HEK293 (cell line): ENCODE measurements around the gene AXDND1.

Experiments
- CTCF ChIA-PET: fragments of 350-600 bp; formaldehyde crosslinking; extraction: SDS; loops from one replicate; lab custom pipeline; 2021; ENCODE audit warnings: antibody characterized with exemption; lab: Yijun Ruan, JAX
- POLR2A ChIA-PET: fragments of 300-600 bp; formaldehyde crosslinking; extraction: SDS; loops from one replicate; lab custom pipeline; 2020; ENCODE audit warnings: antibody characterized with exemption, inconsistent platforms; lab: Yijun Ruan, JAX
- H3K27ac ChIP-seq: fragments of 200-500 bp; sonication (Bioruptor generic); 2 replicates; pipeline ENCODE4 v1.5.1; 2014; ENCODE audit warnings: low read depth, low read length, control low read depth, inconsistent platforms; ENCODE audit errors: extremely low read depth
- H3K36me3 ChIP-seq, 2 experiments: fragments of 200-500 bp in 1 of 2; sonication (Bioruptor generic) in 1 of 2; 1 replicate in 1 of 2; 2 replicates in 1 of 2; pipeline ENCODE4 v1.5.1; 2014 to 2017; ENCODE audit warnings: inconsistent platforms in 2 of 2, low read length in 2 of 2; ENCODE audit not compliant: control insufficient read depth in 2 of 2, insufficient read depth in 1 of 2
- H3K4me1 ChIP-seq: fragments of 200-500 bp; sonication (Bioruptor generic); 2 replicates; pipeline ENCODE4 v1.5.1; 2014; ENCODE audit warnings: mild to moderate bottlenecking, low read length, inconsistent platforms; ENCODE audit not compliant: control insufficient read depth, insufficient read depth
- H3K4me3 ChIP-seq: 2 replicates; pipeline ENCODE4 v1.5.1; 2011; ENCODE audit warnings: low read depth, mild to moderate bottlenecking, control low read depth, low read length, moderate library complexity
- H3K9me3 ChIP-seq: fragments of 200-500 bp; sonication (Bioruptor generic); 2 replicates; pipeline ENCODE4 v1.5.1; 2014; ENCODE audit warnings: low read depth, low read length, inconsistent platforms; ENCODE audit not compliant: control insufficient read depth, insufficient read depth
- HIC1 ChIP-seq: fragments of 450-650 bp; formaldehyde crosslinking; IDR thresholded peaks from 2 replicates; pipeline ENCODE4 v1.5.1; 2016; ENCODE audit warnings: missing biosample characterization, missing genetic modification characterization
- MZF1 ChIP-seq: fragments of 450-650 bp; formaldehyde crosslinking; IDR thresholded peaks from 2 replicates; pipeline ENCODE4 v1.5.1; 2017; ENCODE audit warnings: missing biosample characterization, missing genetic modification characterization, borderline replicate concordance
- PRDM4 ChIP-seq: fragments of 450-650 bp; formaldehyde crosslinking; IDR thresholded peaks from 2 replicates; pipeline ENCODE4 v1.5.1; 2017; ENCODE audit warnings: missing biosample characterization, missing genetic modification characterization
- SP3 ChIP-seq: fragments of 450-650 bp; formaldehyde crosslinking; IDR thresholded peaks from 2 replicates; pipeline ENCODE4 v1.5.1; 2016; ENCODE audit warnings: missing biosample characterization, missing genetic modification characterization
- ZBTB1 ChIP-seq: fragments of 450-650 bp; formaldehyde crosslinking; IDR thresholded peaks from 2 replicates; pipeline ENCODE4 v1.5.1; 2016; ENCODE audit warnings: missing biosample characterization, missing genetic modification characterization
- ZFP69B ChIP-seq: fragments of 450-650 bp; formaldehyde crosslinking; IDR thresholded peaks from 2 replicates; pipeline ENCODE4 v1.5.1; 2016; ENCODE audit warnings: missing biosample characterization, missing genetic modification characterization
- ZNF112 ChIP-seq: fragments of 450-650 bp; formaldehyde crosslinking; IDR thresholded peaks from 2 replicates; pipeline ENCODE4 v1.5.0; 2017; ENCODE audit warnings: missing biosample characterization, missing genetic modification characterization
- ZNF133 ChIP-seq: fragments of 450-650 bp; formaldehyde crosslinking; IDR thresholded peaks from 2 replicates; pipeline ENCODE4 v1.5.1; 2016; ENCODE audit warnings: missing biosample characterization, missing genetic modification characterization
- ZNF155 ChIP-seq: fragments of 450-650 bp; formaldehyde crosslinking; IDR thresholded peaks from 2 replicates; pipeline ENCODE4 v1.5.1; 2016; ENCODE audit warnings: missing biosample characterization, missing genetic modification characterization
- ZNF16 ChIP-seq: fragments of 450-650 bp; formaldehyde crosslinking; IDR thresholded peaks from 2 replicates; pipeline ENCODE4 v1.5.1; 2016; ENCODE audit warnings: low read depth, missing biosample characterization, missing genetic modification characterization
- ZNF169 ChIP-seq: fragments of 450-650 bp; formaldehyde crosslinking; IDR thresholded peaks from 2 replicates; pipeline ENCODE4 v1.5.1; 2016; ENCODE audit warnings: missing biosample characterization, missing genetic modification characterization
- ZNF26 ChIP-seq: fragments of 450-650 bp; formaldehyde crosslinking; IDR thresholded peaks from 2 replicates; pipeline ENCODE4 v1.5.1; 2016; ENCODE audit warnings: missing biosample characterization, missing genetic modification characterization
- ZNF280C ChIP-seq: fragments of 450-650 bp; formaldehyde crosslinking; IDR thresholded peaks from 2 replicates; pipeline ENCODE4 v1.5.1; 2016; ENCODE audit warnings: missing biosample characterization, missing genetic modification characterization
- ZNF391 ChIP-seq: fragments of 450-650 bp; formaldehyde crosslinking; IDR thresholded peaks from 2 replicates; pipeline ENCODE4 v1.5.1; 2016; ENCODE audit warnings: low read depth, missing biosample characterization, missing genetic modification characterization, borderline replicate concordance
- ZNF501 ChIP-seq: fragments of 450-650 bp; formaldehyde crosslinking; IDR thresholded peaks from 2 replicates; pipeline ENCODE4 v1.5.1; 2016; ENCODE audit warnings: missing biosample characterization, missing genetic modification characterization
- ZNF544 ChIP-seq: fragments of 450-650 bp; formaldehyde crosslinking; IDR thresholded peaks from 2 replicates; pipeline ENCODE4 v1.5.0; 2017; ENCODE audit warnings: missing biosample characterization, missing genetic modification characterization
- ZNF645 ChIP-seq: fragments of 450-650 bp; formaldehyde crosslinking; IDR thresholded peaks from 2 replicates; pipeline ENCODE4; 2016; ENCODE audit warnings: missing biosample characterization, missing genetic modification characterization
- ZNF670 ChIP-seq: fragments of 450-650 bp; formaldehyde crosslinking; IDR thresholded peaks from 2 replicates; pipeline ENCODE4 v1.5.1; 2016; ENCODE audit warnings: missing biosample characterization, missing genetic modification characterization, low read depth
- ZNF76 ChIP-seq: fragments of 450-650 bp; formaldehyde crosslinking; IDR thresholded peaks from 2 replicates; pipeline ENCODE4; 2016; ENCODE audit warnings: low read depth, missing biosample characterization, missing genetic modification characterization, borderline replicate concordance
- ZNF777 ChIP-seq: fragments of 450-650 bp; formaldehyde crosslinking; IDR thresholded peaks from 2 replicates; pipeline ENCODE4 v1.5.1; 2017; ENCODE audit warnings: missing biosample characterization, missing genetic modification characterization, borderline replicate concordance
- ZNF843 ChIP-seq: fragments of 450-650 bp; formaldehyde crosslinking; IDR thresholded peaks from 2 replicates; pipeline ENCODE4 v1.5.1; 2016; ENCODE audit warnings: missing biosample characterization, missing genetic modification characterization
- ZSCAN23 ChIP-seq: fragments of 450-650 bp; formaldehyde crosslinking; IDR thresholded peaks from 2 replicates; pipeline ENCODE4 v1.5.1; 2016; ENCODE audit warnings: missing biosample characterization, missing genetic modification characterization
- TF ChIP-seq, protein P1 (sequence below): fragments of 450-650 bp; formaldehyde crosslinking; IDR thresholded peaks from 2 replicates; pipeline ENCODE4 v1.5.1; 2017; ENCODE audit warnings: missing biosample characterization, missing genetic modification characterization

The AXDND1 gene

GRCh38 chr1:179591592-179592580 lies 226.1 kb downstream of the AXDND1 start, which contains the start of gene TDRD5:
TDRD5 (plus strand) TSS chr1:179591832; CDS start chr1:179592616, 784 bp downstream.
- CTCF ChIA-PET: no interaction called here
- H3K4me3 ChIP-seq: no peak within 1 kb of the TSS
- H3K27ac ChIP-seq: no peak within 1 kb of the TSS
- POLR2A ChIA-PET: no interaction called here
- TF ChIP-seq ZNF501 (tag by site-specific recombination): no peak
- TF ChIP-seq ZNF169 (tag by site-specific recombination): no peak
- no peak for TF ChIP-seq MZF1 (tag by site-specific recombination)
- no peak for TF ChIP-seq ZNF16 (tag by site-specific recombination)
- no peak for TF ChIP-seq ZNF133 (tag by site-specific recombination)
- no peak for TF ChIP-seq ZNF112 (tag by site-specific recombination)
- no peak for TF ChIP-seq ZNF544 (tag by site-specific recombination)
- TF ChIP-seq ZNF76: no peak
- TF ChIP-seq ZNF155 (tag by site-specific recombination): no peak
- TF ChIP-seq ZNF670 (tag by site-specific recombination): no peak
- TF ChIP-seq ZNF26: no peak
- TF ChIP-seq ZNF280C (tag by site-specific recombination): no peak
- no peak for TF ChIP-seq ZNF391 (tag by site-specific recombination)
- no peak for TF ChIP-seq ZSCAN23 (tag by site-specific recombination)
- H3K4me1 ChIP-seq: no peaks in the 10 kb centered on the region
- H3K9me3 ChIP-seq: no peaks in the 10 kb centered on the region
- no peaks in the 10 kb centered on the region for H3K36me3 ChIP-seq

DNA sequence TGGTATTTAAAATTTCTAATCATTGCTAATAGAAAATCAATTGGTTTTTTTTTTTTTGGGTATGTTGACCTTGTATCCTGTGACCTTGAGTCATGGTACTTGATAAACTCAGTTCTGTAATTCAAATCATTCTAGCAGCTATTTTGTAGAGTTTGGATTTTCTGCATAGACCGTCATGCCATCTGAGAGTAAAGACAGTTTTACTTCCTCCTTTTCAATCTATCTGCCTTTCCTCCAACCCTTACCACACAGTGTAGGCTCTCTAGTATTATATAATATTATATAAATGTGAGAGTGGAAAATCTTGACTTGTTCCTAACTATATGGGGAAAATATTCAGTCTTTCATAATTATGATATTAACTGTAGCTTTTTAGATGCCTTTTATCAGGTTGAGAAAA lies 232.9 kb downstream of the AXDND1 start:
- Histone ChIP-seq H3K27ac (no peak overlapping the region), H3K9me3 (no peaks in the 10 kb centered on the region), H3K4me1 (no peaks in the 10 kb centered on the region), H3K36me3 (no peaks in the 10 kb centered on the region), H3K4me3 (no peak overlapping the region)
- CTCF ChIA-PET: interaction anchor here (0.5 to 1.2 kb wide), 8 partner anchors 12 to 1250 kb away, joined by 3 to 5 read pairs (median 3); no protein-coding TSS in a partner anchor
- POLR2A ChIA-PET: no interaction called here
- TF ChIP-seq ZBTB1: no peak
- TF ChIP-seq HIC1: no peak
- TF ChIP-seq MZF1 (tag by site-specific recombination): no peak
- no peak for TF ChIP-seq ZNF843
- TF ChIP-seq ZFP69B (tag by site-specific recombination): no peak
- no peak for TF ChIP-seq PRDM4
- TF ChIP-seq SP3 (tag by site-specific recombination): no peak
- no peak for TF ChIP-seq ZNF777 (tag by site-specific recombination)
- TF ChIP-seq, protein P1, sequence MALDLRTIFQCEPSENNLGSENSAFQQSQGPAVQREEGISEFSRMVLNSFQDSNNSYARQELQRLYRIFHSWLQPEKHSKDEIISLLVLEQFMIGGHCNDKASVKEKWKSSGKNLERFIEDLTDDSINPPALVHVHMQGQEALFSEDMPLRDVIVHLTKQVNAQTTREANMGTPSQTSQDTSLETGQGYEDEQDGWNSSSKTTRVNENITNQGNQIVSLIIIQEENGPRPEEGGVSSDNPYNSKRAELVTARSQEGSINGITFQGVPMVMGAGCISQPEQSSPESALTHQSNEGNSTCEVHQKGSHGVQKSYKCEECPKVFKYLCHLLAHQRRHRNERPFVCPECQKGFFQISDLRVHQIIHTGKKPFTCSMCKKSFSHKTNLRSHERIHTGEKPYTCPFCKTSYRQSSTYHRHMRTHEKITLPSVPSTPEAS (tag by site-specific recombination): no peak
- no peak for TF ChIP-seq ZNF645 (tag by site-specific recombination)
